GM08714 (cell line): ENCODE data around the gene ZNF500.
A peak's percentile ranks its signal among the peaks of the same experiment; 100 is the strongest.

Experiments
- H3K4me3 ChIP-seq: fragments of 200-500 bp; sonication (Bioruptor generic); 2 replicates; pipeline ENCODE4 v1.5.1; 2014; ENCODE audit warnings: mild to moderate bottlenecking, low read length, inconsistent platforms
- ZNF274 ChIP-seq: IDR thresholded peaks from 2 replicates; pipeline ENCODE4 v1.6.1; 2012; ENCODE audit warnings: mild to moderate bottlenecking, low read depth, low read length

ZNF500 gene

GRCh38 chr16:4766875-4767628, at the start of gene ZNF500:
ZNF500 (minus strand) TSS chr16:4767162; CDS start chr16:4765978, 1,184 bp downstream.
- TF ChIP-seq ZNF274 = no peak
- peak within 1 kb of the TSS; percentile 93 for H3K4me3 ChIP-seq

- no peak overlapping the region for H3K4me3 ChIP-seq
- TF ChIP-seq ZNF274 = no peak
Observed at GRCh38 chr16:4814542-4815173, 47.7 kb upstream of the ZNF500 start.

DNA sequence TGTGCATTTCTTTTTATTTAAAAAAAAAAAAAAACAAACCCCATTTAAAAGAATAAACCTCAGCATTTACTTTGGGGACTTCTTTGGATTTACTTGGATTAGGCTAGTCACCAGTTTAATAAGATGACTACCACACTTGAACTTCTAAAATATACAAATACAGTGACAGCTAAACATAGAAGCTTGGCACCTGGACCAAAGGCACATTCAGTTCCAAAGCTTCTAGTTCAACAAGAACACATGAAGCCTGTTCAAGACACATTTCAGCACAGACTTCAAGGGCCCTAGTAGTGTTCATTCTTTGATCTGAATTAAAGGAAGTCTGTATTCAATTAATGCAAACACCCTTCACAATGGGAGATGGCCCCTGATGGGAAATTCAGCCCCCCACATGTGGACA, 47.1 kb upstream of the ZNF500 start:
- no peak for TF ChIP-seq ZNF274
- no peak overlapping the region for H3K4me3 ChIP-seq

DNA sequence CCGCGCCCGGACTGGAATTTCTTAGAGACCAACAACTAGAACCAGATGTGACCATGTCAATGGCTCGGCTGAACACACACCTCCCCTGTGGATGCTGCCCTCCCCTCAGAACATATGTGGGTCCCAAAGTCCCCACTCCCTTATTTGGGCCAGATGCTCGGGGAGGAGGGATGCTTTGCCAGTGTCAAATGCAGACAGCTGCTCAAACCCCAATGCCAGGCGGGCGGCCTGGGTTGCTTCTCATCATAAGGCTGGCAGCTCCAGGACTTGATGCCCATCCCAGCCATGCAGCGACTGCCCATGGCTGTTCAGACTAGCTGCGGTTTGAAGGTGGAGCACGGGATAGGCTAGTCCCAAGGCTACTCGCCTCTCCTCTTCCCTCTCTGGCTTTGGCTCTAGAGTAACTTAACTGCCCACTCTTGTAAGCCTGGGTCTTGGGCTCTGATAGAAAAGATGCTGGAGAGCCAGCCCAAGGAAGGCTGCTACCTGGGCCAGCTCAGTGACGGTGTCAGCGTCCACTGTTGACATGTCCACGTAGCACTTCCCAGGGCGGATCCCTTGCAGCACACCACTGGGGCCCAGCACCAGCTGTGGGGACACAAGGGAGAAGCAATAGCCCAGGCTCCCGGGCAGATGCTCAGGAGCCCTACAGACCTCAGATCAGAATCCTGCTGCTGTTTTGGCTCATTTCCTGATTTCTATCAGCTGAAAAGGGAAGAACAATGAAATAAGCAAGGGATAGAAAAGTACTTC, 46.5 kb upstream of the ZNF500 start:
- no peak for TF ChIP-seq ZNF274
- no peak overlapping the region for H3K4me3 ChIP-seq

GRCh38 chr16:4811773-4812172, 44.8 kb upstream of the ZNF500 start:
- H3K4me3 ChIP-seq = no peak overlapping the region
- no peak for TF ChIP-seq ZNF274

DNA sequence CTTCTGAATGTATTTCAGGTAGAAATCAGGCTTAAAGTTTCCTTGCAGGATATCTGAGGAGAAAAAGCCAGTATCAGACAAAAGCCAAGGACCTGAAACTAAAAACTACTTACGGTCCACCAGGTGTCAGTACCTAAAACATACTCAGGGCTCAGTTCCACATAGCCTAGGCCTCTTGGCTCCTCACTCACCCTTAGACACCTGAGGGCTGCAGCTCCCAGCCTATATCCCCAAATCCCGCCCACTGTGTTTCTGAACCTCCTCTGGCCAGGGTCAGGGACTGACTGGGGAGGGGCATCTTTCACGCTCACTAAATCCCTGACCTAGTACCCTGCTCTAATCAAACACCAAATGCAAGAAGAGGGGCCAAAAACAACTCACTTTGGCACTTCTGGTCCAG, 44.3 kb upstream of the ZNF500 start:
- TF ChIP-seq ZNF274 = no peak
- H3K4me3 ChIP-seq = no peak overlapping the region

DNA sequence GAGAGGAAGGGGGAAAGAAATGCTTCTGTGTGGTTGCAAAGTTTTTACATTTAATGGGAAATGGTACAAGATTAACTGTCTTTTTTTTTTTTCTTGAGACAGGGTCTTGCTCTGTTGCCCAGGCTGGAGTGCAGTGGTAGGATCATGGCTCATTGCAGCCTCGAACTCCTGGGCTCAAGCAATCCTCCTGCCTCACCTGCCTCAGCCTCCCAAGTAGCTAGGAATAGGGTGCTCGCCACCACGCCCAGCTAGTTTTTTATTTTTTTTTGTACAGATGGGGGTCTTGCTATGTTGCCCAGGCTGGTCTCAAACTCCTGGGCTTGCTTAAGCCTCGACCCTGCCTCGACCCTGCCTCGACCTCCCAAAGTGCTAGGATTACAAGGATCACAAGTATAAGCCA, 39.3 kb upstream of the ZNF500 start:
- H3K4me3 ChIP-seq = no peak overlapping the region
- no peak for TF ChIP-seq ZNF274

- TF ChIP-seq ZNF274 = no peak
- no peak overlapping the region for H3K4me3 ChIP-seq
Observed at GRCh38 chr16:4805231-4805630, 38.3 kb upstream of the ZNF500 start.

DNA sequence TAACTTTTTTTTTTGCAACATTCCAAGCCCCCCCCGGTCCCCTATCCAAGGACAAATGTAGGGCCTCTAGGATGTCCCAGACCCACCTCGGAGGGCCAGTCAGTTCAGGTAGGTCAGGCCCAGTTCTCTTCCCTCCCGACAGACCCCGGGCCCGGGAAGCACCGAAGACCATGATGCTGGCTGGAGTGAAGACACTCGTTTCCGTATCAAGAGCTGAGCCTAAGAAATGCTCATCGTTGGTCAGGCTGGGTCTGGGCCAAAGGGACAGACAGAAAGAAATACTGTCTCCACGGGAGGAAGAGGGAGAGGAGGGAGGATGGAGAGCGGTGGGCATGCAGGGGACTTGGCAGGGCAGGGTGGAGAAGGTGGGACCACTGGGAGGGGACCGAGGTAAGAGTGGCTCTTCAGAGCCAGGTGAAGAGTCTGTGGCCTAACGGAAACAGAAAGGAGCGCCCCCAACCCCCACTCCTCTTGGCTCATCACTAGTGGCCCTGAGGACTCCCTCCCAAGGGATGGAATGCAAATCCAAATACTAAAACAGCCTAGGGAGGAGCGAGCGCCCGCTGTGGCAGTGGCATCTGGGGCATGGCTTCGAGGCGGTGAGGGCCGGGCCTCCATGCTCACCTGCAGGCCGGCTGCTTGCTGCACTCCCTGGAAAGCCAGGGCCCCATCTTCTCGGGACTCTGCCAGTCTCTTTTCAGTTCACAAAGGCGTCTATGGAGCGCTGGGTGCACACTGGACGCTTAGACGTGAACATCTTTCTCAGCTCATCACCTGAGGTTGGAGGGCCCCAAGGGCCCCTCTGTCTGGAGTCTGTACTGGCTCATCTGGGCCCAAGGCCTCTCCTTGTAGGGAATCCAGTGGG, 37.2 kb upstream of the ZNF500 start:
- H3K4me3 ChIP-seq = no peak overlapping the region
- TF ChIP-seq ZNF274 = no peak

GRCh38 chr16:4803401-4803844, 36.5 kb upstream of the ZNF500 start:
- no peak overlapping the region; the same call in 1 of the 2 replicates for H3K4me3 ChIP-seq
- TF ChIP-seq ZNF274 = no peak

DNA sequence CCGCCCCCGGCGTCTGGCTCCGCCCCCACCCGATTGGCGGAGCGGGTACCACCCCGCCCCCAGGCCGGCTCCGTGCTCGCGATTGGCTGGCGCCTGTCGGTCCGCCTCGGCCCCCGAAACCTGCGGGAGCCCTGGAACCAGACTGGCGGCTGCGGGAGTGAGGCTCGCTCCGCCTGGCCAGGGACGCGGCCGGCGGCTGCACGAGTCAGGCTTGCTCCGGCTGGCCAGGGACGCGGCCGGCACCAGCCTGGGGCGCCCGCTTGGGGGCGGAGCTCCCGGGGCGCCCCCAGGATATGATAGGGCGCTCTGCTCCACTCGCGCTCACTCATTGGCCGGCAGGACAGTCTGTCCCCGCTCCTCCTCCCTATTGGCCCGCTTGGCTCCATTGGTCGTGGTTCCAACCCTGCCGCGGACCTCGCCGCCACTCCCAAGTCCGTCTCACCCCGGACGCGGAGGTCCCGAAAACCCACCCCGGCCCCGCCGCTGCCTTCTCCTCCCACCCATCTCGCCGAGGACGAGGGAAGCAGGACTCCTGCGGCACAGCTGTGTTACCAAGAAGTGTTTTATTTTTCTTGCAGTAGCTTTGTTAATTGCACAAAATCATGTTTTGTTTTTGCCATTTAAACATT, 35.8 kb upstream of the ZNF500 start:
- no peak for TF ChIP-seq ZNF274
- peak overlapping the region; percentile 57 for H3K4me3 ChIP-seq

- TF ChIP-seq ZNF274 = no peak
- H3K4me3 ChIP-seq = peak within 1 kb of the TSS; percentile 57
Observed at GRCh38 chr16:4801962-4802658, 35.1 kb upstream of the ZNF500 start, which contains the start of gene ROGDI. ROGDI (minus strand) TSS chr16:4802633; CDS start chr16:4802571, 62 bp downstream.
